Dermis microvascular lymphatic vessel endothelial cell (primary cell): ENCODE results near the gene IRX4. TPM values are rescaled to one million over a fixed set of nuclear protein-coding genes. Genes with fewer than 3 reads are reported as not detected.

Experiments
- DNase-seq, 2 donors: peaks; one replicate each; pipeline versions ENCODE4 v3.0.0 to v3.0.0-alpha.2; 2010; ENCODE audit warnings: low read depth in 2 of 2
- total RNA-seq: library from RNA; depleted of rRNA; stranded (reverse); fragments of >200 nt; gene quantifications from 2 replicates; pipeline ENCODE4 v1.2.1, GENCODE V29; 2014

Gene IRX4
- not detected in 2 replicates for total RNA-seq

DNA sequence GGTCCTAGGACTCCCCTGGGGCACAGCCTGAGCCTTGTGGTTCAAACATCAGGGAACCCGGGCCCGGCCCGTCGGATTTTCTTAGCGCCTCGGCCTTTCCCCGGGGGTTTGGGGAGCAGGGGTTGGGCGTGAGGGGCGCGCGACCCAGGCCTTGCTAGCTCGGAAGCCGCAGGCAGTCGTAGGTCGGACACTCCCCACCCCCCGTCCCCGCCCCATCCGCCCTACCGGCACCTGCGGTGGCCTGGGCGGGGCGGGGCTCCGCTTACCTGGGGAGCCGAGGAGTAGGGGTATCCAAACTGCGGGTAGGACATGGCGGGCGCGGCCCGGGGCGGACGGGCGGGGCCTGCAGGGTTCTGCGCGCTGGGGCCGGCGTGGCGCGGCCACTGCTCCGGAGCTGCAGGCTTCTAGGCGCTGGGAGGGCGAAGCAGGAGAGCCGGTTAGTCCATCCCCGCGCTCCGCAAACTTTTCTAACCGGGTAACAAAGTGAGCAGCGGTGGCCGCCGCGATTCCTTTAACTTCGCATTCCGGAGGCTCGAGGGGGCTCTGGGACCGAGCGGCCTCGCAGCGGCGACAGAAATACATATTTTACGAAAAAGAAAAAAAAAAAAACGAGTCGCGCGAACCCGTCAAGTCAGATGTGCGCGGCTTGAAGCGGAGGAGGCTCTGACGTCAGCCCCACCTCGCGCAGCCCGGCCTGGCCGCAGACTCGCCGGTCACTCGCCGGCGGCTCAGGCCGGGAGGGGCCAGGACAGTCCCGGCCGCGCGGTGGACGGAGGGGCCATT is at the start of gene IRX4:
Gene IRX4 (minus strand): TSS at position 589 of the 783 bp plus-strand sequence. CDS start 278 bp downstream, at position 311.
- no peak for DNase-seq

DNA sequence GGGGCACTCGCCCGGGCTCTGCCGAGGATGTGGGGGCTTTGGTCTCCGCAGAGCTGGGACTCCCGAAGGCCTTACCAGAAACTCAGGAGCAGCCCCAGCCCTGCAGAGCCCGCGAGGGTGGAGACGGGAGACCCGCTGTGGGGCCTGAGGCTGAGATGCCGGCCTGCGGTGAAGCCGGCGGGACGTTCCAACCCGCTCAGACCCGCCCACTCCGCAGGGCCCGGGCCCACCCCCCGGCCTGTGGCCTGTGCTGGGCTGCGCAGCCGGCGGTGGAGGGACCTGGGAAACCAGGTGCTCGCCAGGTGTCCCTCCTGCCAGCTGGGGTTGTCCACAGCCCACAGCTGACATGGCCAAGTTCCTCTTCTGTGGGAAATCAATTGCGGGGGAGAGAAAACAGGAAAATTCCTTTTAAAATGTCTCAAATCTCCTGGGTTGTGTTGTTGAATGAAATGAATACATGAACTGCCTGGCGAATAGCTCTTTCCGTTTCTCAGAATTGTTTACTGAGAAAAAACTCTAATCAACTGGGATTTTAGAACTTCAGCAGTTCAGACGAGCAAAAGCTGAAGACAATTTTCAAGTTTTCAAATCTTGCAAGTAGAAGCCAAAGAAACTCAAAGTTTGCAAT is 49.0 kb upstream of the IRX4 start:
- no peak for DNase-seq

DNA sequence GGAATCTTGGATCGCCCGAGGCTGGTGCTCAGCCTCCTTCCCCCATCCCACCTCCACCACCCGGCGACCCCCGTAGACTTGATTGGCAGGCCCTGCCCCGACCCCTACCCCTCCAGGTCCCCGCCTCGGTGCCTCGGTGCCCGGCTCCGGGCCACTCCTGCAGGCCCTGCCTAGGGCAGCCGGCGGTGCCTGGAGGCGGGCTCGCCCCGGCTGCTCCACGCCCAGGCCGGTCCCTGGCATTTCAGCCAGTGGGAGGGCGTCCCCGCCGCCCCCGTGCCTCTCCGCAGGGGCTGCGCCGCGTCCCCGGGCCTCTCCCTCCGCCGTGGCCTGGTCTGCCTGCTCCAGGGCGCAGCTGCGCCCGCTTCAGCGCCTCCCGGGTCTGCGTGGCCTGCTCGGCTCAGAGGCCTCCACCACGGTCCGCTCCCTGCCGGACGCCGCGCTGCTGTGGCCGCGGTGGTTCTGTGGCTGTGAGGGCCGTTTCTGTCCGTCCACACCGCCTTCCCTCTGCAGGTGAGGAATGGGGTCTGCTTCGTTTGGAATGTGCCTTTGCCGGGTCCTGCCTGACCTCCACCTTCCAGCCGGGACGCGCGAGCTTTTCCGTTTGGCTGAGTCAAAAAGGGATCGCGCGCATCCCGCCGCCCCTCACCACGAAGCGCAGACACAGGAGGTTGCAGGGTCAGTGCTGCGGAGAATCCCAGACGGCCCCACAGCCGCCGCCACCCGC is 48.3 kb upstream of the IRX4 start:
- DNase-seq: no peak

DNA sequence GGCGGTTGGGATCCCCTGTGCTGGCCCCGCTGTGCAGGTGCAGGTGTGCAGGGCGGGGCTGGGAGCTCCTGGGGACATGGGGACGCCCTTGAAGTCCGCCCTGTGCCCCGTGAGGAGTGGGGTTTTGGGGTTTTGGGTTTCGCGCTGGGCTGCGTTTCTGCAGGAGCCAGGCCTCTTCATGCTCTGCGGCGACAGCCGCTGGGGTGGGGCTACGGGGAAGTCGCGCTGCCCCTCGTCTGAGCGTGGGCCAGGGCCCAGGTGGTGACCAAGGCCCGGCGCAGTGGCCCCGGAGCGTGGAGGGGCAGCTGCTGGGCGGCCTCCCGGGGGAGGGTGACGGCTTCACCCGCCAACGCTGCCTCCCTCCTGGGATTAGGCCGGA is 47.8 kb upstream of the IRX4 start:
- DNase-seq: no peak

DNA sequence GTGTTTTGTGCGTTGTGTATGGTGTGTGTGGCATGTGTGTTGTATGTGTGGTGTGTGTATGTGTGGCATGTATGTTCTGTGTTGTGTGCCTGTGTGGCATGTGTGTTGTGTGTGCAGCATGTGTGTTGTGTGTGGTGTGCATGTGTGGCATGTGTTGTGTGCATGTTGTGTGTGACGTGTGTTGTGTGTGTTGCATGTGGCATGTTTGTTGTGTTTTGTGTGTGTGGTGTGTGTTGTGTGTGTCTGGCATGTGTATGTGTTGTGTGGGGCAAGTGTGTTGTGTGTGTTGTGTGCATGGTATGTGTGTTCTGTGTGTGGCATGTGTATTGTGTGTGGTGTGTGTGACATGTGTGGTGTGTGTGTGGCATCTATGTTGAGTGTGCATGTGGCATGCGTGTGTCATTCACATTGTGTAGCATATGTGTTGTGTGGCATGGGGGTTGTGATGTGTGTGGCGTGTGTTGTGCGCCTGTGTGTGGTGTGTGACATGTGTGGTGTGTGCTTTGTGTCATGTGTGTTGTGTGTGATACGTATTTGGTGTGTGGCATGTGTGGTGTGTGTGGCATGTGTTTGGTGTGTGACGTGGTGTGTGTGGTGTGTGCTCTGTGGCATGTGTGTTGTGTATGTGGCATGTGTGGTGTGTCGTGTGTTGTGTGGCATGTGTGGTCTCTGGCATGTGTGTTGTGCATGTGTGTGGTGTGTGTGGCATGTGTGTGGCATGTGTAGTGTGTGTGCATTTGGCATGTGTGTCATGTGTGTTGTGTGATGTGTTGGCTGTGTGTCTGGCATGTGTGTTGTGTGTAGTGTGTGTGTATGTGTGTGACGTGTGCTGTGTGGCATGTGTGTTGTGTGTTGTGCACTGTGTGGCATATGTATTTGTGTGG is 46.6 kb upstream of the IRX4 start:
- DNase-seq: no peak

DNA sequence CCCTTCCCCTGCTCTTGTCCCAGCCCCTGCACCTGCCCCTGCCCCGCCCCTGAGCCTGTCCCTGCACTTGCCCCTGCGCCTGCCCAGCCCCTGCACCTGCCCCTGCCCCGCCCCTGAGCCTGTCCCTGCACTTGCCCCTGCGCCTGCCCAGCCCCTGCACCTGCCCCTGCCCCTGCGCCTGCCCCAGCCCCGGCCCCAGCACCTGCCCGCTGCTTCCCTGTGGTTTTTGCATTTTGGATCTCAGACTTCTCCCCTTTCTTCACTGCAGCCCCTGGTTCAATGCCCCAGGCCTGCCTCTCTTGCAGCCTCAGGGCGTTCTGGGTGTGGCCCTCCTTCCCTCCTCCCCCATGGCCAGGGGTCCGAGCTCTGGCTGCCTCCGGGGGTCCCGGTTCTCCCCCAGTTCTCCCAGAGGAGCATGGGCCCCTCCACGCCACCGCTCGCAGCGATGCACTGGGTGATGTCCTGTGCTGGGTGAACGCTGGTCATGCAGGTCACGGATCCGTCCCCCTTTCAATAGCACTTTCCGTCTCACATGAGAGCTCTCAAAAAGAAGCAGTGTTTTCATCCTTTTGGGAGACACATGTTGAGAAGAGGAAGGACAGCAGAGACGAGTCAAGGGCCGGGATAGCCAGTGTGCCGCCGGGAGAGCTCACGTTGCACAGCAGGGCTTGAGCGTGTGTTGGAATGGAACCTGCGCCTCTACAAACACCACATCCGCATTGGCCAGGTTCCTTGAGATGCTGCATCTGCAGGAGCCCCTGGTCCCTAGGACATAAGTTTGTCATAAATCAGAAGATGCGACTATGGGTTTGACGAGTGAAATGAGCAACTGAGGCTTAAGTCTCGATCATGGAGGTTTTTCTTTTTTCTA is 44.0 kb upstream of the IRX4 start:
- no peak for DNase-seq

DNA sequence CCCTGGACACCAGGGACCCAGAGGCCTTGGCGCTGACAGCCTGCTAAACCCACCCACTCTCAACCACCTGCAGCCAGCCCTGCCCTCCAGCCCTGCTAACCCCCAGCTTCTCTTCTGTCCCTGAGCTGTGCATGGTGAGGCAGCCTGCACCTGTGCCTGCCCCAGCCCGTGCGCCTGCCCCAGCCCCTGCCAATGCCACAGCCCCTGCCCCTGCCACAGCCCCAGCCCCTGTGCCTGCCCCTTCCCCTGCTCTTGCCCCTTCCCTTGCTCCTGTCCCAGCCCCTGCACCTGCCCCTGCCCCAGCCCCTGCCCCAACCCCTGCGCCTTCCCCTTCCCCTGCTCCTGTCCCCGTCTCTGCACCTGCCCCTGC is 43.3 kb upstream of the IRX4 start:
- no peak for DNase-seq

DNA sequence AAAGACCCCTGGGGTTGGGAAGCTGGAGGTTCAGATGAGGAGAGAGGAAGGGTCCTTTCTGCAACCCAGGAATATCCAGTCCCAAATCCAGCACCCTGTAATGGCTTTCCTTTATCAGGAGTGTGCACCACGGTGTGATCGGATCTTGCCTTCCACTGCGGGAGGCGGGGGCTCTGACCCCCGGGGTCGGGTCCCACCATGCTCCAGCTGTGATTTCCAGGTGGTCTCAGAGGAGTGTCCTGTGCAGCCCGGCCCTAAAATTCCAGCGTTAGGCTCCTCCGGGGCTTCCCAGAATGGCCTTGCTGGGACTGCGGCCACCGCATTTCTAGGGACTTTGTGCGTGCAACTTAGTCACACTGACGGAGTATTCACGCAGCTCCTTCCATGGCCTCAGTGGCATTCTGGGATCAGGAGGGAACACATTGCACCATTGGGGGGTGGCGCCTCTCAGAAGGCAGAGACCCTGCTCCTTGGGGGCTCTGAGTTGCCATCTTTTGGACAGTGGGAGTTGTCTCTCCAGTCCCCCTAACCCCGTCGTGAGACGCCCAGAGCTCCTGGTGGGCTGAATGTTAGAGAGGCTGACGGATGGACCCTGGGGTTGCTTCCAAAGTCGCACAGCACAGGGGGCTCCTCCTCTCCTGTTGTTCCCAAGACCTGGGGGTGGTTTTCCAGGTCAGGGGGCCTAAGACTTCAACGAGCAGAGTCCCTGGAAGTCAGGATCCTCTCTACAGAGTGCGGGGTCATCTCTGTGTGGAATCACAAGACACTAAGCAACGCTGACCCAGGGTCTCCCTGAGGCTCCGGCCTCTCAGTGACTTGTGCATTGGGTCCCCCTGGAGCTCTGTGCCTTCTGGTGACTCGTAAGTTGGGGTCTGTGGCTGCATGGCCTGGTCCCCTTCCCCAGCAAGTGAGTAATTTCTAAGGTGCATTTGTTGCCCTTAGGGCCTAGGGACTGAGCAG is 42.7 kb upstream of the IRX4 start:
- DNase-seq: no peak

DNA sequence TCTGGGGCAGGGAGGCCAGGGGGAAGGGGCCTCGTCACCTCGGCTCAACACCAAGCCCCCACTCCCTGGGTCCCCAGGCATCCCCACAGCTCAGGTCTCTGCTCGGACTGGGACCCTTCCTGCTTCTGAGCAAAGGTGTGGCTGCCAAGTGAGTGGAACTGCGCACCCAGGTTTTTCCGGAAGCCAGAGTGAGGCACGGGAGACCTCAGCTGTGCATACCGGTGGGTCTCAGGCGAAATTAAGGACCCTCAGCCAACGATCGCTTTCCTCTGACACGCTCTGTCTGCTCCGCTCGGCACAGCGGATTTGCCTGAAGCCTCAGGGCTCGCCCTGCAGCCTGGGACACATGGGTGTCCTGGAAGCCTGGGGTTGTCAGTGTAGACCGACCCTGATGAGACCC is 41.0 kb upstream of the IRX4 start:
- no peak for DNase-seq

DNA sequence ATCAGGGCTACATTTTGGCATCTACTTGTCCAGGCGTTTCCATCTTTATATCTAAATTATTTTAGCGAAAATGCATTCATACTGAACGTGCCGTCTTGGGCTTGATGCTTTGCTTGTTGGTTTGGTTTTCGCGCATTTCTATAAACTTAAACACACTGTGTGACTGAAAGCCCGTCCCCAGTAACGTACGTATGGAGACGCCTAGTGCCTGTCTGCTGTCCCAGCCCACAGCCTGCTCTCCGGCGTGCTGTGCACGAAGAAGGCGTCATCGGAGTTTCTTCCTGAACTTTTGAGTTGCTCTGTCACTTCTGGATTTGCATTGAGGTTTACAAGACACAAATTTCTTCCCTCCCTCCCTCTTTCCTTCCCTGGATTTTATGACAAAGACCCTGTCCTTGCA is 40.6 kb upstream of the IRX4 start:
- DNase-seq: no peak

DNA sequence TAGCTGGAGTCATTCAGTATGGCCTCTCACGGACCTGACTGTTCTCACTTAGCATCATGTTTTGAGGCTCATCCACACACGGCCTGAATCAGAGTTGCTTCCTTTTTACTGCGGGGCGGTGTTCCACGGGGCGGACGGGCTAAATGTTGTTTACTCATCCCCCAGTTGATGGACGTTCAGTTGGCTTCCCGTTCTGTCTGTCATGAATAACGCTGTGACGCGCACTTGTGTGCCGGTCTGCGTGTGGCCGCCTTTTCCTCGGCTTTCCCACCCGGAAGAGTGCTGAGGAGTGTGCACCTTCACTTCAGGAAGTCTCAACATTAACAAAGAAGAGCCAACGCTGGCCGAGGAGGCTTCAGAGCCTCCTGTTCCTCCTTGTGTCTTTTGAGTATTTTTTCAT is 39.0 kb upstream of the IRX4 start:
- no peak for DNase-seq

DNA sequence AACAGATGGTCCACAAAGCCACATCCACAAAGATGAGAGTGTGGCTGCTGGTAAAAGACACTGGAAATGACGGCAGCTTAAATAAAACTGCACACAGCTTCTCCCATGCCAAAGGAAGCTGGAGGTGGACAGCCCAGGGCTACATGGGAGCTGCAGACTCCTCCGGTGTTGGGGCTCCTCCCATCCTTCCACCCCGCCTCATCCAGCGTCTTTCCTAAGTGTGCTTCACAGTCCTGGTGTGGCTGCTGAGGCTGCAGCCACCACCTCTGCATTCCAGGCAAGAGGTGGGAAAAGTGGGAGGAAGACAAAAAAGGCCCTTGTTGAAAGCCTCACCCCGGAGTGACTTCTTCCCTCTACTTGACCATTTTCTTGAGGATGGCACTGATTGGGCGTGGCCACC is 37.0 kb upstream of the IRX4 start:
- DNase-seq: no peak

DNA sequence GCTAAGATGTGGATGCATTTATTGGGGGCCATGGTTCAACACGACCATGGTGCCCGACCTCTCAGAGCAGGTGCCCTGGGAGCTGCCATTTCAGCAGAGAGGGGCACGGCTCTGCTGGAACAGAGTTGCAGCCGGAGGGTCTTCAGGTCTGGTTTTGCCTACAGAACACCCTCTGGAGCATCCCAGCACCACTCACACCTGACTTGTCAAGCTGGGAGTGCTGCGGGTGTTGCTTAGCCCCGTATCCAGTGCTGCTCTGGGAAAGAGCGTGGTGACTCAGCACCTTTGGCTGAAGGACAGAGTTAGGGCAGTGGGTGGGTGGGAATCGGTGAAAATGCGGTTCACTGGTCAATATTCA is 36.5 kb upstream of the IRX4 start:
- no peak for DNase-seq

DNA sequence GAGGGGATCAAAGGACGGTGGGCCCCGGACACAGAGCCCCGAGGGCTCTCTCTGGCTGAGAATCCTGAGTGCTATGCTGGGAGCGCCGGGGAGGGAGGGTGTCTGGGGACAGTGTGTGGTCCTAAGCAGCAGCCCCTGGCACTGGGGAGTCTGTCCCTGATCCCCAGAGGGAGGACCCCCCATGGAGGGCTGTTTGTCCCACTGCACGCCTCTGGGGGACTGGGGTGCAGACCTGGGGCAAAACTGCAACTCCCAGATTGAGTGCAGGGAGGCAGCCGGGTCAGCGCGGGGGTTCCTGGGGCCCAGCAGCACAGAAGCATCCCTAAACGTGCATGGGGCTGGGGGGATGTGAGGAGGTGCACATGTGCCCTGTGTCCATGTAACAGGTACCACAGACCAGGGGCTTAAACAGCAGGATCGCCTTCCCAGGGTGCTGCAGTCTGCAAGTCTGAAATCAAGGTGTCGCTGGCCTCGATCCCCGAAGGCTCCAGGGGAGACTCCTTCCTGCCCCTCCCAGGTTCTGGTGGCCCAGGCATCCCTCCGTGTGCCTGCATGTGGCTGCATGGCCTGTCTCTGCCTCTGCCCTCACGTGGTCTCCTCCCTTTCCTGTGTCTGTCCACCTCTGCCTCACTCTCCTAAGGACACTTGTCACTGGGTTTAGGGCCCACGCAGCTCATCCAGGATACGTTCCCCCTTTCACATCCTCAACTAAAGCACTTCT is 35.9 kb upstream of the IRX4 start:
- no peak for DNase-seq

DNA sequence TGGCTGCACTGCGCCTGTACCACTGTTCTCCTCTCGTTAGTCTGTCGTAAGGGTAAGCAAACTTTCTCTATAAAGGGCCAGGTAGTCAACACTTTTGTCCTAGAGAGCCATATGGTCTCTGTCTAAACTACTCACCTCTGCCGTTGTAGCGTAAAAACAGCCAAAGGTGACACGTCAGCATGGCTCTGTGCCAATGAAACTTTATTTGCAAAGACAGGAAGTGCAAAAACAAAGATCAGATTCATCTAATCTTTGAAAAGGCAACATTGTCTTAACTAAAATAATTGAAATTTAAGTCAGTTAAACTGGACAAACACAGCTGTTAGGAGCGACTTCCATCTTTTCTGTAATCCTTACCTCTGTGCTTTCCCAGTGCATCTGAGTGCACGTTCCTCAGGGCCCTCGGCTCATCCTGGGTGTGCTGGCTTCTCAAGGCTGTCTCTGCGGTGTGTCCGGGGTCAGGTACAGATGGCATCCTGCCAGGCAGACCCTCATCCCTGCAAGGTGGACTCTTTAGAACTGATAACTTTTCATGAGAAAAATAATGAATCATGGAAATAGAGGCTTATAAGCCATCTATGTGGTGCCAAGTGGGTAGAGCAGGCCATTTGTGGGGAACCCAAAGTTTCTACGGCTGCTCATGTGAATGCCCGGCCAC is 35.2 kb upstream of the IRX4 start:
- no peak for DNase-seq

DNA sequence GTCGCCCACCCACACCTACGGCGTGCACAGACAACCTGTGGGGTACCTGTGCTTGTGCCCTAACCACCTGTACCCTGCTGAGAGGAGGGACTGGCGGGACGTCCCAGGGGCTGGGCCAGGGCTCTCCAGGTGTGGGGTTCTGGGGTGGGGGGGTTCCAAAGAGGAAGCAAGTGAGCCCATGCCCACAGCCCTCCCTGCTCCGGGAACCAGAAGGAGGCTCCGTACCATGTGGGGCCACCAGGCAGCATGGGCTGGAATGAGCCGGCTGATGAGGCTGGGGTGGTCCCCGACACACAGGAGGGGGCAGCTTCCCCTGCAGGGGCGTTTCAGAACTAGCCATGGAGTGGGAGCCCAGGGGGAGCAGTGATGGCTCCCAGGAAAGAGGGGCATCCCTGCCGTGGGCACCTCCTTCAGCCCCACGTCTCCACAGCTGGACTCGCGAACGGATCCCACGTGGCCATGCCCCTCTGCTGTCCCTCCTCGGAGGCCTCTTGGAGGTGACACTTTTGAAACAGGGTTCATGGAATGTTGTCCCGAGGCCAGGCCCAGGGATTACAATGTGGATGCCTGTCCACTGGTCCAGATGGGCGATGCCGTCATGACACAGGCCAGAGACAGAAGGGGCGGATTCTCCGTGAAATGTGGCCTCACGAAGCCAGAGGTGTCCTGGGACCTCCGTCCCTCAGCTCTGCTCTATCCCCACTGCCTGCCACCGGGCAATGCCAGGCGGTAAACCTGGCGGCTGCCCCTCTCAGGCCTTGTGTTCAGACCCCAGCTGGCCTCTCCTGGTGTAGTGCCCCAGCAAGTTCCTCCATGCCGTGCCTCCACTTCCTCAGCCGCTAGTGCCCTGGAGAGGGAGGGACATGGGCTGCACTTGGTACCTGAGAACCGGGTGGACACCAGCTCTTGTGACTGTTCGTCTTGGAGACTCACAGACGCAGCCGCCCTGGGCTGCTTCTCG is 33.6 kb upstream of the IRX4 start:
- DNase-seq: no peak

DNA sequence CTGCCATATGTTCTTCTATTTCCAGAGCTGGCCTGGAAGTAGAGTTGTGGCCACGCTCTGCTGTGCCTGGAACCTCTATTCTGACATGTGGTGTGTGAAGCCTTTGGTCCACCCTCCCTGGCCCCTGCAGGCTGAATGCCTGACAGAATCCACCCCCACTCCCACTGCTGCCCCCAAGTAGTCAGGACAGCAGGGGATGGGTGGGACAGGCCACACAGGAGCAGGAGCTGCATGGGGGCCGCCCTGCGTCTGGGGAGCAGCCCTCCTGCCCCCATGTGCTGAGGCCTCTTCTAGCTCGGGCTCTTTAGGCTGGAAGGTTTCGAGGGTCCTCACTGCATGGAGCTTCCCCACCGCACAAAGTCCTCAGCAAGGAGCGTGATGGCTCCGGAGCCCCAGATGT is 32.6 kb upstream of the IRX4 start:
- no peak for DNase-seq
